ENCODE data around the gene KLHL29. TPM values are rescaled to one million over a fixed set of nuclear protein-coding genes. Genes with fewer than 3 reads are reported as not detected.

The KLHL29 gene
- total RNA-seq, 3 donors from 2014 or later (not counting 1 experiment from before 2014, with no cell fraction given): 0.24 to 0.43 (median 0.33) TPM

GRCh38 chr2:23554054-23554697 is 169.2 kb downstream of the KLHL29 start:
- 93% methylated on average over 24 of the region's 24 CpGs for WGBS (ENCODE audit: insufficient coverage)
- Mint-ChIP-seq H3K27me3 (ENCODE audit: low read depth in 2 of 2) (peaks cover 0 to 3% of the 10 kb centered on the region in 2 donors), H3K4me3 (no peak overlapping the region), H3K27ac (no peak overlapping the region), H3K9me3 (no peaks in the 10 kb centered on the region), H3K36me3 (no peaks in the 10 kb centered on the region), H3K4me1 (no peaks in the 10 kb centered on the region)
- Histone ChIP-seq H3K4me3 (ENCODE audit: low read length) (no peak overlapping the region), H3K27ac (ENCODE audit: low read length) (no peak overlapping the region), H3K9me3 (ENCODE audit: control insufficient read depth, insufficient read depth, low read length) (no peaks in the 10 kb centered on the region), H3K4me1 (ENCODE audit: control insufficient read depth, insufficient read depth, low read length) (no peaks in the 10 kb centered on the region), H3K36me3 (ENCODE audit: control insufficient read depth, insufficient read depth, low read length) (no peaks in the 10 kb centered on the region), H3K27me3 (ENCODE audit: control insufficient read depth, insufficient read depth, low read length) (no peaks in the 10 kb centered on the region)
- TF ChIP-seq CTCF (IDR thresholded peaks at IDR 0.05): no peak
- intact Hi-C loops (cut with micrococcal nuclease): no loop called here
- DNase-seq (no peak), ATAC-seq (no peak)

- Histone ChIP-seq H3K4me1 (ENCODE audit: control insufficient read depth, insufficient read depth, low read length) (no peaks in the 10 kb centered on the region), H3K4me3 (ENCODE audit: low read length) (no peak overlapping the region), H3K27ac (ENCODE audit: low read length) (no peak overlapping the region), H3K27me3 (ENCODE audit: control insufficient read depth, insufficient read depth, low read length) (no peaks in the 10 kb centered on the region), H3K36me3 (ENCODE audit: control insufficient read depth, insufficient read depth, low read length) (no peaks in the 10 kb centered on the region), H3K9me3 (ENCODE audit: control insufficient read depth, insufficient read depth, low read length) (no peaks in the 10 kb centered on the region)
- Mint-ChIP-seq H3K27me3 (ENCODE audit: low read depth in 2 of 2) (no peaks in the 10 kb centered on the region), H3K27ac (no peak overlapping the region), H3K9me3 (no peaks in the 10 kb centered on the region), H3K4me3 (no peak overlapping the region), H3K4me1 (no peaks in the 10 kb centered on the region), H3K36me3 (no peaks in the 10 kb centered on the region)
- no peak for TF ChIP-seq CTCF (IDR thresholded peaks at IDR 0.05)
- WGBS (ENCODE audit: insufficient coverage): 78% methylated on average over 11 of the region's 11 CpGs
- DNase-seq: no peak
- no peak for ATAC-seq
- intact Hi-C loops (cut with micrococcal nuclease): no loop called here
These were observed 171.0 kb downstream of the KLHL29 start for GRCh38 chr2:23555944-23556343.

- no peaks in the 10 kb centered on the region for H3K36me3 ChIP-seq (ENCODE audit: control insufficient read depth, insufficient read depth, low read length)
- no peaks in the 10 kb centered on the region for H3K9me3 ChIP-seq (ENCODE audit: control insufficient read depth, insufficient read depth, low read length)
- intact Hi-C loops (cut with micrococcal nuclease): no loop called here
- H3K27ac ChIP-seq (ENCODE audit: low read length): no peak overlapping the region
- no peaks in the 10 kb centered on the region for H3K36me3 Mint-ChIP-seq
- TF ChIP-seq CTCF (IDR thresholded peaks at IDR 0.05): no peak
- H3K4me1 ChIP-seq (ENCODE audit: control insufficient read depth, insufficient read depth, low read length): no peaks in the 10 kb centered on the region
- H3K4me3 Mint-ChIP-seq: no peak overlapping the region
- no peak overlapping the region for H3K27ac Mint-ChIP-seq
- no peak for ATAC-seq
- DNase-seq: no peak
- 82% methylated on average over 9 of the region's 9 CpGs for WGBS (ENCODE audit: insufficient coverage)
- H3K9me3 Mint-ChIP-seq: no peaks in the 10 kb centered on the region
- no peak overlapping the region for H3K4me3 ChIP-seq (ENCODE audit: low read length)
- no peaks in the 10 kb centered on the region for H3K27me3 Mint-ChIP-seq (ENCODE audit: low read depth in 2 of 2)
- H3K4me1 Mint-ChIP-seq: no peaks in the 10 kb centered on the region
- H3K27me3 ChIP-seq (ENCODE audit: control insufficient read depth, insufficient read depth, low read length): no peaks in the 10 kb centered on the region
These were observed 171.9 kb downstream of the KLHL29 start for GRCh38 chr2:23556929-23557328.

GRCh38 chr2:23557455-23557854 is 172.5 kb downstream of the KLHL29 start:
- H3K9me3 Mint-ChIP-seq: no peaks in the 10 kb centered on the region
- no peaks in the 10 kb centered on the region for H3K27me3 ChIP-seq (ENCODE audit: control insufficient read depth, insufficient read depth, low read length)
- ATAC-seq (no peak), DNase-seq (no peak)
- H3K36me3 ChIP-seq (ENCODE audit: control insufficient read depth, insufficient read depth, low read length): no peaks in the 10 kb centered on the region
- no peaks in the 10 kb centered on the region for H3K4me1 ChIP-seq (ENCODE audit: control insufficient read depth, insufficient read depth, low read length)
- intact Hi-C loops (cut with micrococcal nuclease): no loop called here
- no peak overlapping the region for H3K4me3 ChIP-seq (ENCODE audit: low read length)
- no peaks in the 10 kb centered on the region for H3K36me3 Mint-ChIP-seq
- H3K27ac Mint-ChIP-seq: no peak overlapping the region
- H3K9me3 ChIP-seq (ENCODE audit: control insufficient read depth, insufficient read depth, low read length): no peaks in the 10 kb centered on the region
- H3K27me3 Mint-ChIP-seq (ENCODE audit: low read depth in 2 of 2): no peaks in the 10 kb centered on the region
- 89% methylated on average over 5 of the region's 9 CpGs for WGBS (ENCODE audit: insufficient coverage)
- no peaks in the 10 kb centered on the region for H3K4me1 Mint-ChIP-seq
- no peak overlapping the region for H3K4me3 Mint-ChIP-seq
- no peak overlapping the region for H3K27ac ChIP-seq (ENCODE audit: low read length)
- TF ChIP-seq CTCF (IDR thresholded peaks at IDR 0.05): no peak
